Measurements from ENCODE around the gene HLA-DOB.

HLA-DOB gene

GRCh38 chr6:32843979-32844838 is 27.4 kb upstream of the HLA-DOB start, which contains the start of gene PSMB8:
Gene PSMB8 (minus strand): TSS chr6:32844047. CDS start chr6:32843996, 51 bp downstream.
- DNase-seq (ENCODE audit: low read depth in 3 of 3): peak; percentile 94 to 99 (median 95)

GRCh38 chr6:32843331-32843978 is 26.7 kb upstream of the HLA-DOB start:
- DNase-seq (ENCODE audit: low read depth in 3 of 3): no peak

- DNase-seq (ENCODE audit: low read depth in 3 of 3): no peak
Measured at GRCh38 chr6:32842690-32843089, 25.9 kb upstream of the HLA-DOB start.

GRCh38 chr6:32842021-32842650 is 25.3 kb upstream of the HLA-DOB start:
- DNase-seq (ENCODE audit: low read depth in 3 of 3): no peak

- DNase-seq (ENCODE audit: low read depth in 3 of 3): no peak
Measured at GRCh38 chr6:32840604-32841246, 23.9 kb upstream of the HLA-DOB start.

GRCh38 chr6:32839356-32839755 is 22.6 kb upstream of the HLA-DOB start:
- no peak for DNase-seq (ENCODE audit: low read depth in 3 of 3)

- DNase-seq (ENCODE audit: low read depth in 3 of 3): peak; percentile 93 to 98 (median 97)
Measured at GRCh38 chr6:32838114-32838958, 21.5 kb upstream of the HLA-DOB start, which contains the start of gene TAP2. Gene TAP2 (minus strand): TSS chr6:32838739. CDS start chr6:32838233, 506 bp downstream.

- DNase-seq (ENCODE audit: low read depth in 3 of 3): no peak
Measured at GRCh38 chr6:32837651-32838113, 20.9 kb upstream of the HLA-DOB start.

- DNase-seq (ENCODE audit: low read depth in 3 of 3): no peak
Measured at GRCh38 chr6:32836873-32837272, 20.1 kb upstream of the HLA-DOB start.

GRCh38 chr6:32835167-32835893 is 18.5 kb upstream of the HLA-DOB start:
- no peak for DNase-seq (ENCODE audit: low read depth in 3 of 3)

GRCh38 chr6:32833664-32834063 is 16.9 kb upstream of the HLA-DOB start:
- no peak for DNase-seq (ENCODE audit: low read depth in 3 of 3)

GRCh38 chr6:32832535-32832934 is 15.7 kb upstream of the HLA-DOB start:
- DNase-seq (ENCODE audit: low read depth in 3 of 3): no peak

- DNase-seq (ENCODE audit: low read depth in 3 of 3): no peak
Measured at GRCh38 chr6:32830936-32831335, 14.1 kb upstream of the HLA-DOB start.

GRCh38 chr6:32830017-32830416 is 13.2 kb upstream of the HLA-DOB start:
- DNase-seq (ENCODE audit: low read depth in 3 of 3): no peak

- DNase-seq (ENCODE audit: low read depth in 3 of 3): no peak
Measured at GRCh38 chr6:32829495-32829894, 12.7 kb upstream of the HLA-DOB start.

GRCh38 chr6:32827025-32827424 is 10.2 kb upstream of the HLA-DOB start:
- no peak for DNase-seq (ENCODE audit: low read depth in 3 of 3)

GRCh38 chr6:32825966-32826365 is 9.2 kb upstream of the HLA-DOB start:
- DNase-seq (ENCODE audit: low read depth in 3 of 3): no peak

- DNase-seq (ENCODE audit: low read depth in 3 of 3): no peak
Measured at GRCh38 chr6:32819729-32820128, 2.9 kb upstream of the HLA-DOB start.

- no peak for DNase-seq (ENCODE audit: low read depth in 3 of 3)
Measured at GRCh38 chr6:32818867-32819266, 2.1 kb upstream of the HLA-DOB start.

- no peak for DNase-seq (ENCODE audit: low read depth in 3 of 3)
Measured at GRCh38 chr6:32815996-32816395, 806 bp downstream of the HLA-DOB start.
